Ureter (tissue), 1 donor: Measurements from ENCODE around the gene HNF1A. TPM values are rescaled to one million over a fixed set of nuclear protein-coding genes. Genes with fewer than 3 reads are reported as not detected.

ENCODE experiments used
- DNase-seq: peaks from one replicate; pipeline ENCODE4 v3.0.0-alpha.2; 2020; ENCODE audit warnings: low spot score
- total RNA-seq: library from RNA; stranded (reverse); gene quantifications from one replicate; pipeline ENCODE4 v1.2.4, GENCODE V29; 2023
- donor health status: DM: yes; HTN: yes; CAD: no.

The HNF1A gene
- total RNA-seq, 1 donor from 2014 or later, result not detected

- DNase-seq, result no peak
Observed at GRCh38 chr12:120959111-120959878, 19.0 kb upstream of the HNF1A start.

GRCh38 chr12:120960657-120961056 lies 17.7 kb upstream of the HNF1A start:
- no peak for DNase-seq

GRCh38 chr12:120961604-120962531 lies 16.5 kb upstream of the HNF1A start:
- peak; percentile 49 for DNase-seq

- no peak for DNase-seq
Observed at GRCh38 chr12:120962532-120963020, 15.8 kb upstream of the HNF1A start.

- DNase-seq, result no peak
Observed at GRCh38 chr12:120964298-120964697, 14.0 kb upstream of the HNF1A start.

- no peak for DNase-seq
Observed at GRCh38 chr12:120965534-120966091, 12.7 kb upstream of the HNF1A start.

- DNase-seq, result no peak
Observed at GRCh38 chr12:120970310-120970709, 8.0 kb upstream of the HNF1A start.

- no peak for DNase-seq
Observed at GRCh38 chr12:120971299-120972180, 6.8 kb upstream of the HNF1A start.

GRCh38 chr12:120972870-120973543 lies 5.3 kb upstream of the HNF1A start:
- no peak for DNase-seq

GRCh38 chr12:120977531-120978295 lies 630 bp upstream of the HNF1A start:
- no peak for DNase-seq

GRCh38 chr12:120979220-120979861 lies 998 bp downstream of the HNF1A start:
- DNase-seq, result no peak

GRCh38 chr12:120979862-120980696 lies 1.7 kb downstream of the HNF1A start:
- DNase-seq, result no peak

GRCh38 chr12:120980800-120981368 lies 2.5 kb downstream of the HNF1A start:
- DNase-seq, result no peak

GRCh38 chr12:120981407-120981941 lies 3.1 kb downstream of the HNF1A start:
- no peak for DNase-seq

- no peak for DNase-seq
Observed at GRCh38 chr12:120982659-120983058, 4.3 kb downstream of the HNF1A start.

GRCh38 chr12:120983759-120984158 lies 5.4 kb downstream of the HNF1A start:
- no peak for DNase-seq

- no peak for DNase-seq
Observed at GRCh38 chr12:120984351-120984898, 6.1 kb downstream of the HNF1A start.

GRCh38 chr12:120988234-120988633 lies 9.9 kb downstream of the HNF1A start:
- no peak for DNase-seq
